Peyer's patch (tissue), 4 donors: Measurements from ENCODE around the gene ANO2.

Experiments
- POLR2A ChIP-seq, 2 donors: fragments of 450-650 bp; IDR thresholded peaks; one replicate each; pipeline ENCODE4 v1.5.1; 2017; ENCODE audit warnings: antibody characterized with exemption in 2 of 2, mild to moderate bottlenecking in 2 of 2, moderate library complexity in 2 of 2
- TF ChIP-seq, protein P1 (sequence below), 6 experiments: fragments of 450-650 bp in 4 of 6; fragments of 200-600 bp in 2 of 6; sonication (generic) in 1 of 6; IDR thresholded peaks; one replicate each; pipeline ENCODE4 v1.5.1; 2017 to 2019; ENCODE audit warnings: antibody characterized with exemption in 6 of 6, mild to moderate bottlenecking in 3 of 6, moderate library complexity in 1 of 6

DNA sequence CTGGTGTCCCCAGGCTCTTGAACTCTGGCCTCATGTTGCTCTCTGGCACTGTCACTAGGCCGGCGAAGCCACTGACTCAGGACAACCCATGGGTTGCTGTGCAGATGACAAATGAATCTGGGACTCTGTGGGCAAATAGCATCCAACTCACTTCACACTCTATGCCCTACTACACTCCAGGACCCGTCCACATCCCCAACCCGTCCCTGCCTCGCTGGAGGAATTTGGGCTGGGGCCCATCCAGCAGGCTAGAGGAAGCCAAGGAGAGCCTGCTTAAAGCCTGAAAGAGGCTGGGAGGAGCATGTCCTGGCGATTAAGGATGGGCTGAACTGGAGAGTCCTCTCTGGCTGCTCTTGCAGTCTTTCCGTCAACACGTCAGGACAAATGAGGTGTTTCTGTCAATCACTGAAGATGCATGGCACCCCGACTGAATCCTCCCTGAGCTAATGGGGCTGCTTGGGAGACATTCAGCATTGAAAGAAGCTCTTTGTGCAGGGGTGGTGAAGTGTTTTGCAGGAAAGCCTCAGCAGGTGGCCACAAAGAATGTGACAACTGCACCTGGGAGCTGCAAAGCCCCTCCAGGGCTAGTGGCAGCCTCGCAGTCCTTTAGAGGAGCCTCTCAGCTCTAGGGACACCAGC, 71.7 kb downstream of the ANO2 start:
- TF ChIP-seq, protein P1, sequence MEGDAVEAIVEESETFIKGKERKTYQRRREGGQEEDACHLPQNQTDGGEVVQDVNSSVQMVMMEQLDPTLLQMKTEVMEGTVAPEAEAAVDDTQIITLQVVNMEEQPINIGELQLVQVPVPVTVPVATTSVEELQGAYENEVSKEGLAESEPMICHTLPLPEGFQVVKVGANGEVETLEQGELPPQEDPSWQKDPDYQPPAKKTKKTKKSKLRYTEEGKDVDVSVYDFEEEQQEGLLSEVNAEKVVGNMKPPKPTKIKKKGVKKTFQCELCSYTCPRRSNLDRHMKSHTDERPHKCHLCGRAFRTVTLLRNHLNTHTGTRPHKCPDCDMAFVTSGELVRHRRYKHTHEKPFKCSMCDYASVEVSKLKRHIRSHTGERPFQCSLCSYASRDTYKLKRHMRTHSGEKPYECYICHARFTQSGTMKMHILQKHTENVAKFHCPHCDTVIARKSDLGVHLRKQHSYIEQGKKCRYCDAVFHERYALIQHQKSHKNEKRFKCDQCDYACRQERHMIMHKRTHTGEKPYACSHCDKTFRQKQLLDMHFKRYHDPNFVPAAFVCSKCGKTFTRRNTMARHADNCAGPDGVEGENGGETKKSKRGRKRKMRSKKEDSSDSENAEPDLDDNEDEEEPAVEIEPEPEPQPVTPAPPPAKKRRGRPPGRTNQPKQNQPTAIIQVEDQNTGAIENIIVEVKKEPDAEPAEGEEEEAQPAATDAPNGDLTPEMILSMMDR (IDR thresholded peaks at IDR 0.05), result no peak
- TF ChIP-seq POLR2A (IDR thresholded peaks at IDR 0.05), result no peak
